ENCODE data around the gene IP6K1.
A peak's percentile ranks its signal among the peaks of the same experiment; 100 is the strongest.
"Not testable (repeated sequence)": the region's sequence is repeated elsewhere in the genome, so short reads cannot be mapped to it uniquely, and the experiment has no call there.

IP6K1 gene

DNA sequence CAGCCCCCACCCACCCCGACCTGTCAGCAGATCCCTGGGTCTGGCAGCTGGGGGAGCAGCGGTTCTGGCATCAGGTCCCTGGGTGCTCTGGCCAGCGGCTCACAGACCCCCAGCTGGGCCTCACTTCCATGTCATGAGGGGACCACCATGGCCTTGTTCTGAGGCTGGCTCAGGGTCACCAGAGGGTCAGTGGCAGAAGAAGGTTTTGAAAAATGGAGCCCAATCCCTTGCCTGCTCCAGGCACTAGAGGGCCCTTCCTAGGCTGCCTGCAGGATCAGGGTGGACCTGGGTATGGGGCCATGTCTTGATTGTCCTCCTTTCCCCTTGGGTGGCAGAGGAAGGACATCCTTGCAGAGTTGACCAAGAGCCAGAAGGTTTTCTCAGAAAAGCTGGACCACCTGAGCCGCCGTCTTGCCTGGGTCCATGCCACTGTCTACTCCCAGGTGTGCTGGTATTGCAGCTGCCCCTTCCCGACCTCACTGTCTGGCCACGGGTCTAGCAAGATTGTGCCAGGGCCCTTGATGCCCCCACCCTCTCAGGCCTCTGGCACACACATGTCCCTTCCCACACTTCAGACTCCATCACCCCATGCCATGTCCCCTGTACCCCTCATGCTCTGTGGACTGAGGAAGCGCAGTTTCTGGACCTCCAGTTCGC is 79.8 kb downstream of the IP6K1 start:
- no peak for DNase-seq

DNA sequence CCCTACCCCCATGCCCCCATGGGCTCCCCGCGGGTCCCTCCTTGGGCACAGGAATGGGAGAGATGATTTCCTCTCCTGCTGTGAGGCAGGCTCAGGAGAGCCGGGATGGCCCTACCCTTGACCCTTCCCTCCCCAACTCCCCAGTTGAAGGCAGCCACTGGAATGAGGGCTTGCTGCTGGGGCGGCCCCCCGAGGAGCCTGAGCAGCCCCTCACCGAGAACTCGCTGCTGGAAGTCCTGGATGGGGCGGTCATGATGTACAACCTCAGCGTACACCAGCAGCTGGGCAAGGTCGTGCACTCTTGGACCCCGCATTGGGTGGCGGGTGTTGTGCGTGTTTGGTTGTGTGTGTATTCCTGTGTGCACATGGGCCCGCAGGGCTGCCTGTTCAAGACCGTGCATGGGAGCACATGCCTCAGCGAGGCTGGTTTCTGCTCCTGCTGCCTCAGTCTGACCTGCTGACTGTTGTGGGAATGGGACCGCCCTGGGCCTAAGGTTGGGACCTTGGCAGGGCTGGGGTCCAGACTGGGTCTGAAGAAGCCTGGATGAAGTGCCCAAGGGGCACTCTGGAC is 80.9 kb downstream of the IP6K1 start:
- DNase-seq, result no peak

DNA sequence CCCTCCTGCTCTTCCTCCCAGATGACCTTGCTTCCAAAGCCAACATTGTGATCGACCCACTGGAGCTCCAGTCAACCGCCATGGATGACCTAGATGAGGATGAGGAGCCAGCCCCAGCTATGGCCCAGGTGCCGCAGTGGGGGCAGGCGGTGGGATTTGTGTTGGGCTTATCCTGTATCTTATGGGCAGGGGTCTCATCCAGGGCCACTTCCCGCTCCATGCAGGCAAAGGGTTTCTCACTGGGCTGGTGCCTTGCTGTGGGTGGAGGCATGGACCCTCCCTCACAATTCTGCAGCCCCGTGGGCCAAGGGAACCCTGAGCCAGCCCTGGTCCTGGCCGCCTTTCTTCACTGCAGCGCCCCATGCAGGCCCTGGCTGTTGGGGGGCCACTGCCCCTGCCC is 81.7 kb downstream of the IP6K1 start:
- no peak for DNase-seq

DNA sequence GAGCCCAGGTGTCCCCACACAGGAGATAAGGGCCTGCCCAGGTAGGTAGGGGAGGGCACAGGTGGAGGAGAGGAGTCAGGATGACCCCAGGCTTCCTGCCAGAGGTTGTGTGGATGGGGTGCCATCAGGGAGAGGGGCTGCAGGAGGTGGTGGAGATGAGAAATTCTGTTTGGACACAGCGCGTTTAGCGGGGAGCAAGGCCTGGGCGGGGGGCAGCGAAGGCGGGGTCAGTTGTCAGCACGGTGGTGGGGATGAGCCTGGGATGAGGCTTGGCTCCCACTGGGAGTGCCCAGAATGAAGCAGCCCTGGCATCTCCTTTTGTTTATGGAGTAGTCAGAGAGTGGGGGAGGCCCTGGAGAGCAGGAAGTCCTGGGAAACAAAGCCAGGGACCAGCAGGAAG is 82.4 kb downstream of the IP6K1 start:
- no peak for DNase-seq

DNA sequence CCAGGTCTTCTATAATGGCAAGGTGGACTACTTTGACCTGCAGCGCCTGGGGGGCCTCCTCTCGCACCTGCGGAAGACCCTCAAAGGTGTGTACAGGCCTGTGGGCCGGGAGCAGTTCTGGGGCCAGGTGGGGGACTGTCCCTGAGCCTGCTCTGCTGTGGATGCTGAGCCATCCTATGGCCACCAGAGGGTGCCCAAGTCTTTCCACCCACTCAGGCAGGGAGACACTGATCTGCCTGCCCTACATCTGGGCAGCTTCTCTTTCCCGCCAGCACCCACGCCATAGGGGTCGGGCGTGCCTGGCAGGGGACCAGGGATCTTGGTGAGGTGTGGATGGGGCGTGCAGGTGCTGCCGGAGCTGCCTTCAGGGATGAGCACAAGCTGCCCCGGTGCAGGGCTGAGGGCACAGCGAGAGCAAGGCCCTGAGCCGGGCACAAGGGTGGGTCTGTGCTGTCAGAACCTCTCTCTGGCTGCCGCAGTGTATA is 82.9 kb downstream of the IP6K1 start:
- peak; percentile 74 for DNase-seq

DNA sequence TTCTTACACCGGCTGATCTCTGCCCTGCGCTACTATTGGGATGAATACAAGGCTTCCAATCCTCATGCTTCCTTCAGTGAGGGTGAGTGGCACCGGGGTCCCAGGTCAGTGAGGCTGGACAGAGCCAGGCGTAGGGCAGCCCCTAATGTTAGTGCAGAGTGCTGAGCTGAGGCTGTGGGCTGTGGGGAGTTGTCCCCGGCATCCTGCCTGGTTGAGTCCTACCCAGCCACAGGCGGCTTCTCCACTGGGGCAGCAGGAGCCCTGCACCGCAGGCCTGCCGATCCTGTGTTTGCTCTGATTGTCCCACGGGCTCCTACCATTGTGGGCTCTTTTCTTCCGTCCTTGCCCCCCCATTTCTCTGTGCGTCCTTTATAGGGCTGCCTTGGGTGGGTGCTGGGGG is 83.7 kb downstream of the IP6K1 start:
- no peak for DNase-seq

DNA sequence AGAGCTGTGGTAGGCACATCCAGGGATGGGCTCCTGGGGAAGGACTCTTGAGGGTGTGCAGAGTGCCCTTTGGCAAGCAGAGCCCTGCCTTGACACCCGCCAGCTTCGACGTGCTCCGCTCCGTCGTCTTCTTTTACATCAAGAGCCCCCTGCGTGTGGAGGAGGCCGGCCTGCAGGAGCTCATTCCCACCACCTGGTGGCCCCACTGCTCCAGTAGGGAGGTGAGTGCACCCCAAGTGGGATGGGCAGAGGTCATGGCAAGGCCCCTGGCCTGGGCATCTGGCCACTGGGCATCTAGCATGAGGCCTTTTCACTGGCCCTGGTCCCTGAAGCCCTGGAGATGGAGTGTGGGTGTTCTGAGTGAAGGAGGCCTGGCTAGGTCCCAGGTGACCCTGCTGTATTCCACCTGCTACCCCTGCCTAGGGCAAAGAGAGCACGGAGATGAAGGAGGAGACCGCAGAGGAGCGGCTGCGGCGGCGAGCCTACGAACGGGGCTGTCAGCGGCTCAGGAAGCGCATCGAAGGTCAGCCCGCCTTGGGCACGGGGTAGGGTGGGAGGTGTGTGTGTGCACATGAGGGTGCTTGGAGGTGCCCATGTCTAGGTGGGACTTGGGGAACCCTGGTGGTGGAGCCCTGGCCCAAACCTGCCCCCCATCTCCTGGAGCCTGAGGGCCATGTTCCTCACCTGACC is 84.8 kb downstream of the IP6K1 start:
- DNase-seq, result no peak

DNA sequence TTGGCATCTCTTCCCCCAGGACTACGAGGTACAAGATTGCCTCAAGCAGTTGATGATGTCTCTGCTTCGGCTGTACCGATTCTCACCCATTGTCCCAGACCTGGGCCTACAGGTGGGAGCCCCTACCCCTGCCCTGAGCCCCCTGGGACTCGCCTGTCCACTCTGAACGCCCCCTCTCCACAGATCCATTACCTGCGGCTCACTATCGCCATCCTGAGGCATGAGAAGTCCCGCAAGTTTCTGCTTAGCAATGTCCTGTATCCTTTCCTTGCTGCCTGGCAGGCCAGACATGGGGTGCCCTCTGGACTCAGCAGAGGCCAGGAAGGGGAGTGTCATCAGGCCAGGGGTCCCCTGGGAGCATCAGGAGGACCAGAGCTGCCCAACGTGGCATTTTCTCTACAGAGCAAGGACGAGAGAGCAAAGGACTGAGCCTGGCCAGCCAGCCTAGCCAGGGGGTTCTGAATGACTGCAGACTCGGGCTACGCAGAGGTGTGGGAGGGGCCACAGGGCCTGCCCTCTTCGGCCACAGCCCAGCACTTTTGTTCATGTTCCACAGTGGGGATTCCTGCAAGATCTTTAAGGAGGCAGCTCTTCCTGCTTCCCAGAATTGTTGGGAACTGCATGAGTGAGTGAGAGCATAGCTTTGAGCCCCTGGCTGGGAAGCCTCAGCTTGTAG is 85.8 kb downstream of the IP6K1 start:
- no peak for DNase-seq

DNA sequence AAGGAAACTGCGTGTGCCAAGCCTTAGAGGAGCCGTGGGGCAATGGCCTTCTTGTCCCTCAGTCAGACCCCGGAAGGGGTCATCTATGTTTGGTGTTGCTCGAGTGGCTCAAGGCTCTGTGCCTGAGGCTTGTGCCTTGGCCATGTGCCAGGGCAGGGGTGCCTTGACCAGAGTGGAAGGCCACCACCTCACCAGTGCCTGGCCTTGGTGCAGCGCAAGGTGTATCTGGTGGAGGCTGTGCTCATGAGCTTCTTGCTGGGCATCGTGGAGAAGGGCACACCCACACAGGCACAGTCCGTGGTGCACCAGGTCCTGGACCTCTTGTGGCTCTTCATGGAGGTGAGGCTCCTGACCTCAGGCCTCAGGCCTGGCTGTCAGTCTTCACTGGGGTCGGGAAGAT is 86.3 kb downstream of the IP6K1 start:
- no peak for DNase-seq

DNA sequence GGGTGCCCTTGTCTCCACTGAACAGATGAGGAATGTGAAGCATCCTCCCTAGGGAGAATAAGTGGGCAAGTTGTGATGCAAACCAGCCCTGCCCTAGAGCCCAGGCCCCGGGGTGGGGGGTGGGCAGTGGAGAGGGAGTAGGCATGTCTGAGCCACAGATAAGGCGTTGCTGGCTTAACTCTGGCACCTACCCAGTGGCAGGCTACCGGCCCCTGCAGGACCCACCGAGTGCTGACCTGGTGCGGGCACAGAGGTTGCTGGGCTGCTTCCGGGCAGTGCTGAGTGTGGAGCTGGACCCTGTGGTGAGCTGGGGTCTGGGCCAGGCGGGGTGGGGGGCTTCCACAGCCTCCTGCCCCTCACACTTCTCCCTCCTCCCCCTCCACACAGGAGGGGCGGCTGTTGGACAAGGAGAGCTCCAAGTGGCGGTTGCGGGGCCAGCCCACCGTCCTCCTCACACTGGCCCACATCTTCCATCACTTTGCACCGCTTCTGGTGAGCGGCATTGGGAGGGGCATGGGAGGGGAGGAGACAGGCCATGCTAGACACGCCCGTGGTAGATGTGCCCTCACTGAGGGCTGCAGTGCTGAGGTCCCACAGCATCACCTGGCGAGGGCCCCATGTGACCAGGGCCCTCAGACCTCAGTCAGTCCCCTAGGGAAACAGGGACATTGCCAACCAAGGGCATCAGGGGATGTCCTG is 86.9 kb downstream of the IP6K1 start:
- DNase-seq, result no peak

DNA sequence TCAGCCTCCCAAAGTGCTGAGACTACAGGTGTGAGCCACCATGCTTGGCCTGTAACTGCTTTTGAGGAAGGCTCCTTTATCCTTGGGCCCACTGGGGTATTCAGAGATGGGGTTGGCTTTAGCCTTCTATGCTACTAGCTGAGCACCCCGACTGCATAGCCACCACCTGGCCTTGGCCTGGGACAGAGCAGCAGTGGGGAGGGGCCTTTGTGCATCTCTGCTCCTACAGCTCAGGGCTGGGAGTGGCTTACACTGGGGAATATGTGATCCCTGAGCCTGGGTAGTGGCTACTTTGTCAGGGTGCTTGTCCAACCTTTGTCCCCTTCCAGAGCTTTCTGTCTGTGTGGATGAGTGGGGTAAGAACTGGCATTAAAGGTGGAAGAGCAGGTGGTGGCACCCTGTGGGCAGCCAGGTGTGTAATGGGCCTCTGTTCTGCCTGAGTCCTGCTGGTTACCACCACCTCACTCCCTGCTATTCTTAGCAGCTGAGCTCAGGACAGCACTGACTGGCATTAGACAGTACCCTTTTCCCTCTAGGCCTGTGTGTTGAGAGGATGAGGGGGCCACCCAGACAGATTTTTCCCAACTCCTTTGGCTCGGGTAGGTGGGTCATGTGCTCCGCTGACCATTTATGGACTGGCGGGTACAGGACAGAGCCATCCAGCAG is 90.9 kb downstream of the IP6K1 start:
- not testable (repeated sequence) for DNase-seq

DNA sequence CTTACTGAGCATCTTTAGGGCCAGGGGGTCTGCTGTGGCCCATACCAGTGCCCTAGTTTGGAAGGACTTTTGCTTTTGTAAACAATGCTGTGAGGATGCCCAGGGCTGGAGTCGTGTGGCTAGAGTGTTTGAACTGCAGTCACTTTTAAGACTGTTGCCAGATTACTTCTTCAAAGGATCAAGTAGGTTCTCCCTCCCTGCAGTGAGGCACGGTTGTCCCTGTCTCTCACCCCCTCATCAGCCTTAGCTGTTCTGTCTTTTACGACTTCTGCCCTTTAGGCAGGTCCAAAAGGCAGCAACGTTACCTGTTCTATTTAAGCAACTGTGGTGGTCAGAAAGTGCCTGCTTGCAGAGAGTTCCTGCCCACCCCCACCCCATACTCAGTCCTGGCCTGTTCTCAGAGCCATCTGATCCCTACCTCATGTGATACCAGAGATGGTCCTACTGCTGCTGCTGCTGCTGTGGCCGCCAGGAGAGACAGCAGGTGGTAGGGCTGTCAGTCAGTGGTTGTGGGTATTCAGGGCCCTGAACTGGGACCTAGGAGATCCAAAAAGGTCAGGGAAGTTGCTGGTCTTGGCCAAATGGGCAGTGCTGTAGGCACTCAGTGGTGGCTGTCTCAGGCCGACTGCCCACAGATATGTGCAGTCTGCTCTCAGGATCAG is 91.8 kb downstream of the IP6K1 start:
- DNase-seq, result not testable (repeated sequence)

DNA sequence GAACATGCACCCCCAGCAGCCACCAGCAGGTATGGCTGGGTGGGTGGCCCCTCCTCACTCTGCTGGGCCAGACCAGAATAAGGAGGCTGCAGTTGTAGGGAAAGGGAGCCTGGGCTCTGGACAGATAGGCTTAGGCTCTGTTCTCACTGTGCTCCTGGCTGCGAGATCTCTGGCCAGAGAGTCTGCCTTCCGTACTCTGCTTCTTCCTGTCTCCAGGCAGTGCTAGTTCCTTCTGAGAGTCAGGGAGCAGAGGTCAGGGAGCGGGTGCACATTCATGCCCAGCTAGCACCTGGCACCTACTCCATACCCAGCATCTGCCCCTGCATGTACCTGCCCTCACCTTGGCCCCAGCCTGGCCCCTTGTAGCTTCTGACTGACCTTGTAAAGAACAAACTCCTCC is 94.9 kb downstream of the IP6K1 start:
- DNase-seq, result not testable (repeated sequence)

DNA sequence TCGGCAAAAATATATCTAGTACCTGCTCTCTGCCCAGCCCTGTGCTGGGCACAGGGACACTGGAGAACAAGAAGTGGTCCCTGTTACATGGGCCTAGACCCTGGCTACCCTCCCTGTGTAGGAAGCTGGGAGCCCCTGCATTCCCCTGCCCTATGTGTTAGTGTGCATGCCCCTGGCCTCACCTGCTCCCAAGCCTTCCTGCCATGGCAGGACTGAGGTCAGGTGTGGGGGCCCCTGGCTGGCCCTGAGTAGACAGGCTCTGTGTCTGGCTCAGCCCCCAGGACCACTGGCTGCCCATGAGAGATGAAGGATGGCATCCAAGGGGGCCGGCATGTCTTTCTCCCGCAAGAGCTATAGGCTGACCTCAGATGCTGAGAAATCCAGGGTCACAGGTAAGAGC is 95.5 kb downstream of the IP6K1 start:
- not testable (repeated sequence) for DNase-seq

DNA sequence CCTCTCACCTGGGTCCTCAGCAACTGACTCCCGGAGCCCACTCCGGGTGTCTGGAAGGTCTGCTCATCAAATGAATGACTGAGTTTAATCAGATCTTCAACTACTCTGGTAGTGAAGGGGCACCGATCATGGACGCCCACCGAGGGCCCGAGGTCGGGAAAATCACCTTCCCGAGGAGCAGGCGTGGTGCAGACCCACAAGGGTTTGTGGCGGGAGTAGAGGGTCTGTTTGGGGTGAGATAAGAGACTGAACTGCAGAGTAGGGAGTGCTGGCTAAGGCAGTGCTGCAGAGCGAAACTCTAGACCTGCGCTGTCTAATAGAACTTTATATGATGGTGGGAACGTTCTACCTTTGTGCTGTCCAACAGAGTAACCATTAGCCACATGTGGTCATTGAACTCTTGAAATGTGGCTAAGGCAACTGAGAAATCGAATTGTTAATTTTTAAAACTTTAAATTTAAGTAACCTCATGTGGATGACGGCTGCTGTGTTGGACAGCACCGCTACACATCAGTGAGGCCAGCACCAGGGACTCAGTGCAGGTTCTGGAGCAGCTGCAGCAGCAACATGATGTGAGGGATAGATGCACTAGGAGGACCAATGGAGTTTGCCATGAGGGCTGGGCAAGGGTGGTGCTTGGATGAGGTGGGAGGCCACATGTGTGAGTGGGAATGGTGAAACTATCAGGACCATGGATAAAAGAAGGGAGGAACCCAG is 96.3 kb downstream of the IP6K1 start:
- DNase-seq, result not testable (repeated sequence)

DNA sequence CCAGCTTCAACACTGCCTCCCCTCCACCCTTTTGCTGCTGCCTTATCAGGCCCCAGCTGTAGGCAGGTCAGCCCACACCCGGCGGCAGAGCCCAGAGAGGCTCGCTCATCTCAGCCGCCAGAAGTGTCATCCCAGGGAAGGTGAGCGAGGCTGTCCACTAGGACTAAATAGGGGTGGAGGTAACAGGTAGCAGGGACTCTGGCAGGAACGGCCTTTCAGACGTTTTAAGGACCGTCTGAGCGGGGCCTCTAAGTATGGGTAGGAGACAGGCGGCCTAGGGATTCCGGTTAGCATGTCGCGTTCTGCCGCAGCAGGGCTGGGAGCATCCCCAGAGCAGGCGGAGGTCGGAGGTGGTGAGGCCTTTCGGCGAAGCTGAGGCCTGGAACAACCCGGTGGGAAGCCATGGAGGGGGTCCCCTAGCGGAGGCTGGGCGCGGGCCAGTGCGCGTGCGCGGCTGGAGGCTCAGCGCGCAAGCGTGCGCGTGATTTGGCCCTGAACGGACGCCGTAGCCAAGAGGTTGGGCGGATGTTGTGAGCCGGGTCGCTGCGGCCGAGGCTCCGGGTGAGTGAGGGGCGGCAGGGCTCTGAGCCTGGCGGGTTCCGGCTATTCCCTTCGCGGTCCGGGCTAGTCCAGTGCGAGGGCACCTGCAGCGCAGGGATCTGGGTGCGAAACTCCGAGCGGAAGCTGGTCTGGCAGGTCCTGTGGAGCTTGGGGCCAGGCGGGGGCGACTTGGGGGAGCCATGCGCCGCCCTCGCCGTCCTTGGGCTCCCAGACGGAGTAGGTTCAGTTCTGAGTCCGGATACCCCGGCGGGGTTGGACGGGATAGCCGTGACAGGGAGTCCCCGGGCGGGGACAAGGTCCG is 97.1 kb downstream of the IP6K1 start, which contains the start of the genes MST1 and RNF123:
TSS of gene MST1 (minus strand) at position 429 of the 862 bp plus-strand sequence. CDS start 783 bp downstream, outside the sequence.
TSS of gene RNF123 (plus strand) at position 512 of the 862 bp plus-strand sequence. CDS start 1,609 bp downstream, outside the sequence.
- DNase-seq, result peak; percentile 95

DNA sequence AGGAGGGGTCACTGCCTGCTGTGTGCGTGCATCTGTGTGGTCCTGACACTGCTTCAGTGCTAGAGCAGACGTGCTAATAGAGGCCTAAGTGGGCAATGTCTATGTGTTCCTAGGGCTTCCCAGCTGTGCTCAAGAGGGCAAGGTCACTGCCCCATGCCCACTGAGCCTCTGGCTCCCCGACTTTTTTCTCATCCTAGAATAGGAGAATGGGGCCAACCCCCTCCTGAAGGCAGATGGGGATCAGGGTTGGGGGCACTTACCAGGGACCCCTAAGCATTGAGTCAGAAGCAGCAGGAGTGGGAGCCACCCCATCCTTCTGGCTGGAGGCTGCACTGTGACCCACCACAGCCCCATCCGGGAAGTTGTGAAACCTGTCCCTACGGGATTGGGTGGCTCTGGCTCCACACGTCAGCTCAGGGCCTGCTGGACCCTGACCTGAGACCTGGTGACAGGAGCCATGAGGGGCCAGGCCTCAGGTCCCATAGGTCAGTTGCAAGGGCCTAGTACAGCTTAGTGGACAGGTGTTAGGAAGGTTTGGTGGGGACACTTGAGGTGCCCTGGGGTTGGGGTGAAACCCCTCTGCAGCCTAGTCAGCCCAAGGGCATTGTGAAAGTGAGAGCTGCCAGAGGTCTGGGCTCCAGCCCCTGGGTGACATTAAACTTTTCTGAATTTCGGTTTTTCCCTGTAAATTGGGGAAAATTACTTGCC is 97.8 kb downstream of the IP6K1 start:
- not testable (repeated sequence) for DNase-seq

DNA sequence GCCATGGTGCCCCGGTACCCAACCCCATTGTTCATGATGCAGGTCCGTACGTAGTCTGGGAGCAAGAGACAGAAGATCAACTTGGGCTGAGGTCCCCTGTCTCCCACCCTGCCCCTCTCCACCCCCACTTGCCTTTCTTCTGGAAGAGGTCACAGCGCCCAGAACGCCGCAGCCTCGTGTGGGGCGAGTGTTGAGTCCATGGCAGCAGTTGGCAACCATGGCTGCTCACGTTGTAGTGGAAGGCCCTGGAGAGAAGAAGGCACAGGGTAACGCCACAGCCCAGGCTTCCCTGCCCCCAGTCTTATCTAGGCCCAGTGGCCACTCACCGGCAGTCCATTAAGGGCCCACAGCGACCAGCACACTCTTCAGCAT is 98.9 kb downstream of the IP6K1 start:
- not testable (repeated sequence) for DNase-seq

DNA sequence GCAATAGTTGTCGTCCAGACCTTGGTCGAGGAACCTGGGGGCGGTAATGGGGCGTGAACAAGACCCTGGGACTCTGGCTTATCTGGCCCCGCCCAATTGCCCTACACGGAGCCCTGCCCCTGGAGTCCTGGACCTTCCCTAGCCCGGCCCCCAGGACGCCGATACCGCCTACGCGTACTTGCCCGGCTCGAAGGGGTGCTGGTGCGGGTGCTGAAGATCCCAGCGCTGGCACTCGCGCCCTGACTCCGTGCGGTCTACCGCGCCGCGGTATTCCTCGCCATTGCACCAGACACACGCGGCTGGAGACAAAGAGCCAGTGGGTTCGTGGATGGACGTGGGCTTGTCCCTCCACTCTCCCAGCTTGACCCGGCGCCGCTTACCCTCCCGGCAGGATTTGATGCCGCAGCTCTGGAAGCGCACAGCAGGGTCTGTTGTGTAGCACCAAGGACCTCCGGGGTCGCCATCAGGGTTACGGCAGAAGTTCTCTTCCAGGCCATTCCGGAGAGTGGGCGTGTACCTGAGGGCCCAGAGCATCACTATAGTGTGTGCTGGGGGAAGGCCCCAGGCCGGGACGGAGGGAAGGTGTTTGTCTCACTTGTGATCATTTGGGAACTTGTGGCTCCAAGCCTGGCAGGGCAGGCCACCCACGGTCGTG is 99.4 kb downstream of the IP6K1 start:
- DNase-seq, result peak; percentile 63

Measured in activated CD4-positive, alpha-beta T cell treated with anti-CD3 and anti-CD28 coated beads for 48 hours (primary cell).